Stimulated activated CD8-positive, alpha-beta memory T cell treated with anti-CD3 and anti-CD28 coated beads, Interleukin-12 subunit alpha, Interleukin-12 subunit beta, amount 100 ng/mL, for 1 hour (primary cell): ENCODE data around the gene VHLL.

Experiments used
- DNase-seq: peaks from one replicate; pipeline ENCODE4 v3.0.0-alpha.2; 2020; ENCODE audit warnings: low read depth

The VHLL gene

DNA sequence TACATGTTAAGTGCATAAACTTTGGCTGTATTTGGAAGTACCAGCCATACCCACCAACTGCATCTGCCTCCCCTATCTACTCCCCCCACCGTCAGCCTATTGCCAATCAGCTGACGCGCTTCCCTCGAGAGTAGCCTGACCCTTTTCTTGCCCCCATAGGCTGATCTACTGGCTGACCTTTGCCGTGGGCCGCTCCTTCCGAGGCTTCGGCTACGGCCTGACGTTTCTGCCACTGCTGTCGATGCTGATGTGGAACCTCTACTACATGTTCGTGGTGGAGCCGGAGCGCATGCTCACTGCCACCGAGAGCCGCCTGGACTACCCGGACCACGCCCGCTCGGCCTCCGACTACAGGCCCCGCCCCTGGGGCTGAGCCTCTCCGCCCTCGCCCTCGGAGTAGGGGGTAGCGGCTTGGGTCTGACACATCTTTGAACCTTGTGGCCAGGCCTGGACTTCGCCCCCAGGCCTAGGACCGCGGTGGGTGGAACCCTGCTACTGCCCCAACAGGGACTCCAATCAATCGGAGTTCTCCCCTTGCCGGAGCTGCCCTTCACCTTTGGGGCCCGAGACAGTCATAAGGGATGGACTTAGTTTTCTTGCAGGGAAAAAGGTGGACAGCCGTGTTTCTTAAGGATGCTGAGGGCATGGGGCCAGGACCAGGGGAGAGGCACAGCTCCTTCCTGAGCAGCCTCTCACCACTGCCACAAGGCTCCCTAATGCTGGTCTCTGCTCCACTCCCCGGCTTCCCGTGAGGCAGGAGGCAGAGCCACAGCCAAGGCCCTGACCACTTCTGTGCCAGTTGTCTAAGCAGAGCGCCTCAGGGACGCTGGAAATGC, 7.7 kb downstream of the VHLL start:
- DNase-seq = no peak

DNA sequence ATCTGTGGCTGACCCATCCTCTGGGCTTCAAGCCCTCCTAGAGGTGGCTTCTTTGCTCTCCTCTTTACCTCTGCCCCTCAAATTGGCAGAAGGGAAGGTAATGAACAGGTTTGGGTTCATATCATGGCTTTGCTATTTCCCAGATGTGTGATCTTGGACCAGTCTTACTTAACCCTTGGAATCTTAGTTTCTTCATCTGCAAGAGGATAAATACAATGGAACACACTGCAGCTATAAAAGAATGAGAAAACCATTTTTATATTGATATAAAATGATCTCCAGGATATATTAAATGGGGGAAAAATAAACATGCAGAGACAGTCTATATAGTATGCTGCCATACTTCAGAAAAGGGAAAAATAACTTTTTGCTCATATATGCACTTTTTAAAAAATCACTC, 9.2 kb downstream of the VHLL start:
- no peak for DNase-seq

DNA sequence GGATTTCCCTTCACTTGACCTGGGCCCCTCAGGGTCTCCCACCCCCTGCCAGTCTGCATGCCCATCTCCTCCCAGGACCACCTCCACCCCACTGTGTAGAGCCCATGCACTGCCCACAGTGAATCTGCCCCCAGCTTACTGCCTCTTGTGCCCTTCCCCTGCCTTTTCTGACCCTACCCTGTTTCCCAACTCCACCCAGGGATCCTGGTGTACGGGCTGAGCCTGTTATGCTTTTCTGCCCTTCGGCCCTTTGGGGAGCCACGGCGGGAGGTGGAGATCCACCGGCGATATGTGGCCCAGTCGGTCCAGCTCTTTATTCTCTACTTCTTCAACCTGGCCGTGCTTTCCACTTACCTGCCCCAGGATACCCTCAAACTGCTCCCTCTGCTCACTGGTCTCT, 13.0 kb downstream of the VHLL start:
- no peak for DNase-seq

DNA sequence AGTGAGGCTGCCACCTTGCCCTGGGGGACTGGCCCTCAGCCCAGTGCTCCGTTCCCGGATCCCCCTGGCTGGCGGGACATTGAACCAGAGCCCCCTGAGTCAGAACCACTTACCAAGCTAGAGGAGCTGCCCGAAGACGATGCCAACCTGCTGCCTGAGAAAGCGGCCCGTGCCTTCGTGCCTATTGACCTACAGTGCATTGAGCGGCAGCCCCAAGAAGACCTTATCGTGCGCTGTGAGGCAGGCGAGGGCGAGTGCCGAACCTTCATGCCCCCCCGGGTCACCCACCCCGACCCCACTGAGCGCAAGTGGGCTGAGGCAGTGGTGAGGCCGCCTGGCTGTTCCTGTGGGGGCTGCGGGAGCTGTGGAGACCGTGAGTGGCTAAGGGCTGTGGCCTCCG, 13.7 kb downstream of the VHLL start:
- no peak for DNase-seq

DNA sequence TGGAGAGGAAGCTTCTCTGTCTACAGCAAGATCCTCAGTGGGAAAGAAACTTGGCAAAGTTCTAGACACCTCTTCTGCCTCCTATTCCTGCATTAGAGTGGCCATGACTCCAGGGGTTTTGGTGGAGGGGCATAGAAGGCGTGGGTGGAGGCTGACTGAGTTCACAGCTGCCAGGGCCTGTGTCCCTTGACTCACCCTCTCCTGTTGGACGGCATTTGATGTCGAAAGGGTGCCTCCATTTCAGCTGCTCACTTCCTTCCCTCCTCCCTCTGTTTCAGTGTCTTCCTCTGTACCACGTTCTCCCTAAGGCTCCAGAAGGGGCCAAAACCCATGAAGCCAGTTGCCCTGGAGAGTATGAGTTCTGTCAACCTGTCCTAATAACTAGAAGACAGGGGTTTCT, 14.3 kb downstream of the VHLL start:
- DNase-seq = no peak

DNA sequence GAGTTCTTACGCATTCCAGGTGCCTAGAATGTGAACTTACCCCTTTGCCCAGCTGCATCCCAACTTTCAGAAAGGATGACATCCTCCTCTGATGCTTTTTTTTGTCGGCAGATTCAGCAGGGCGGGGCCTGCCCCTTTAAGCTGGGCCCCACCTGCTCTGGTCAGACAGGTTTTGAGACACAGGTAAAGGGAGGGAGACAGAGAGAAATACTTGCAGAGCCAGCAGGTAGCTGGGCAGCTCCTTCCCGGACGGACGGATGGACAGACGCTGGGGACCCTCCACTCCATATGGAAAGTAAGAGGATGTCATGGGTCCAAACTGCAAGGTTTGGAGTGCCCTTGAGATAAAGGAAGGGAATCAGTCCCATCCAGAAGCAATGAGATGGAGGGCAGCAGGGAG, 15.0 kb downstream of the VHLL start, which contains the start of gene TMEM79:
TMEM79 (plus strand) TSS at position 214 of the 400 bp plus-strand sequence. CDS start 902 bp downstream, outside the sequence.
- no peak for DNase-seq

DNA sequence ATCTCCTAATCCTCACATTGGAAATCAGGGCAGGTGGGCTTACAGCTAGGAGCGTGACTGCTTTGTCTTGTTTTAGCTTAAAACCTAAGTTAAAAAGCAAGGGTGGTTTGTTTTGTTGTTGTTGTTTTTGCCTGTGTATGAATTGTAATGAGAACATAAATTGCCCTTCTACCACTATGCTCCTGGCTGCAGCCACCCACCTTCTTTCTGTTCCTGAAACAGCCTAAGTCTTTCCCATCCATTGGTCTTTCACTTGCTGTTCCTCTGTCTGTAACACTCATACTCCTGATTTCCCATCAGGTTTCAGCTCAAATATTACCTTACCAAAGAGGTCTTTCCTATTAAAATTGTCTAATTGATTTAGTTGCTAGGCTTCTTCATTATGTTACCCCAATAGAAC, 15.6 kb downstream of the VHLL start:
- no peak for DNase-seq

DNA sequence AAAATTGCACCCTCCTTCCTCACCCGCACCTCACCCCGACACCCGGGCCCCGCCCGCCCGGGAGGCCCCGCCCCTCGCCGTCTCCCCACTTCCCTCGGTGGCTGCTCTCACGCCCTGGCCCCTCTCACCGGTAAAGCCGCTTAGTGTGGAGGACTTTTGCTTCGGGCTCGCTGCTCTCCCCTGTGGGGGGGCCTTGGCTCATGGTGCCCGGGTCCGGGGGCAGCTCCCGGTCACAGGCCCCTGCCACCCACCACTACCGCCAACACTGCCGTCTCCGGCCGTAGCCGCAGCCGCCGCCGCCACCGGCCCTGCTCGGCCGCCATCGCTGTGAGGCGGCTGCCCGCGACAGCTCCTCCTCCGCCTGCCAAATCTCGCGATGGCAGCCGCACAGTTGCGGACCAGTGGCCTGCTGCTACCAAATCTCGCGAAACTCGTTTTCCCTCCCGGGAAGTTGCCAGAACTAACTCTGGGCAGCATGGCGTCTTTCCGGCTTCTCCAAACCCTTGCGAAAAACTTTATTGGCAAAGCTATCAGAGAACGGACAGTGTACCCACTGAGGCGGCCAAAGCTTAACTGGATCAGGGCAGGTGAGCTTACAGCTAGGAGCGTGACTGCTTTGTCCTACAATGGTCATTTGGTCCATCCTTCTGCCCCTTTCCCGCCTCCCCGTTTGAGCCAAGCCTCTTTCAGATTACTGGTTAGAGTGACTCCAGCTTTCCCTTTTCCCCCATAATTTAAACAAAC, 16.5 kb downstream of the VHLL start, which contains the start of gene SMG5:
SMG5 (minus strand) TSS at position 347 of the 744 bp plus-strand sequence; CDS start at position 202, 145 bp downstream.
- DNase-seq = peak; percentile 89

DNA sequence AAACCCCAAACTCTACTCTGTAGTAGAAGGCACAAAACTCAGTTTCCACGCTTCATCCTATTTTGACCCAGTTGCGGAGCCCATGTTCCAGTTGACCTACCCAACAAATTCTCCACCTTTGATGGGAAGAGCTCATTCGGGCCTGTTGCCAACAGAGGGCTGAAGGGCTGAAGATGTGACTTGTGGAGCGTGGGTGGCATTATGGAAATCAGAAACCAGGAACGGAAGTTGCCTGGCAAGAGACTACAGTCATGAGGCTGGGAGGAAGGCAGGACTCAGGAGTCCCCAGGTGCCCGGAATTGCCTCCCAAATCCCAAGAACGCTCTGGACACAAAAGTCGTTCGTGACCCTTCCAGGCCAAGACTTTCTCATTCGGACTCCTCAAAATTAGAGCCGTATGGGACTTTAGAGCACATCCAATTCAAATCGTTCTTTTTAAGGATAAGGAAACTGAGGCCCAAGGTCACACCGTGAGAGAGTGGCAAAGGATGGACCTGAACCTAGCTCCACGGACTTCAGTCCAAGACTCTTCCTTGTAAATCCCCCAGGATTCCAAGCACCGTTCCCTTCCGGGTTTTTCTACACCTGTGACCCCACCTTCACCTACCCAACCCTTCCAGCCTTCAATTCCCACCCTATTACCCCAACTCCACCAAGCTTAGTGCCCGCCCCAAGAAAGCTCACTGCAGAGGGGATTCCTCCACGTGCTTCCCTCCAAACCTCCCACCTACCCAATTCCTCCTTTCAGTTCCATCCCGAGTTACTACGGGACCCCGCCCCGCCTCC, 17.2 kb downstream of the VHLL start:
- no peak for DNase-seq

DNA sequence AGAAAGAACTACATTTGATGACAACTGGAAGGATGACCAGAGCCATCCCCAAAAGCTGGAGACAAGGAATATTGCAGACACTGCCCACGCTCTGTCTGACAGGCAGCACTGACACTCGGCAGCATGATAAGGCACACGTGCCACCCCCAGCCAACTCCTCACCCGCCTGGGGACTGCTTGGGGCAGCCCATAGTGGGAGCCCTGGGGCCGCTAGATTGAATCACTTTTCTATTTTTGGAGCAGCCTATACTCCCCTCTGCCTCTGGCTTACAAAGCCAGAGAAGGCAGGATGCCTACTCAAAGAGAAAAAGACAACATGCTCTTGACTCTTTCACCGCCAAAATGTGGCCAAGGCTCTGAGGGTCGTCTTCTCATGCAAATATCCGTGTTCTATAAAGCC, 17.8 kb downstream of the VHLL start:
- no peak for DNase-seq

DNA sequence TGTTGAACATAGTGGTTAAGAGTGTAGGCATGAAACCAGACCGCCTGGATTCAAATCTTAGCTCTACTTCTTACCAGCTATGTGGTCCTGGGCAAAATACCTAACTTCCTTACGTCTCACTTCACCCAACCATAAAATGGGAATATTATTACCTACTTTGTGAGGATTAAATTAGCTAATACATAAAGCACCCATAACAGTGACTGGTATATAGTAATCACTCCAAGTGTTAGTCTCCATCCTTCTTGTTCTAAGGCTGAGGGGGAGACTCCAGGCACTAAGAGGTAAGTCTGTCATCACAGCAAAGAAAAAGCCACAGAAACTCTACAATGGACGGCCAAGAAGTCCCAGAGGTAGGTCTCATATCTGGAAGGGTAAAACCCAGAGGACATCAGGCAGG, 19.3 kb downstream of the VHLL start:
- DNase-seq = no peak

DNA sequence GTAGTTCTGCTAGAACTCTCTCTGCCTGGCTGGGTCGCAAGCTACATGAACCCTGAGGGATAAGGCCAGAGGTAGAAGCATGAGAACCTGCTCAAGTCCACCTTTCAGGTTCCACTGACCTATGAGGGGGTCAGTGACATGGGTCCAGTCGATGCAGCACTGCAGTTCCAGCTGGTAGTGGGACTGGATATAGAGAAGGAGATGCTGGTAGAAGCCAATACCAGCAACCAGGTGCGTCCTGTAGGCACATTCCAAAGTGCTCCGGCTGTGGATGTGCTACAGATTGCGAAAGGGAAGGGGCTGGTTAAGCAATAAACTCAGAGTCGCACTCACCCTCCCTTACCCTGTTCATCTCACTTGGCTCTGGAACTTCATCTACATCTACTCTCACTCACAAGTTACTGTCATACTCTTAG, 22.1 kb downstream of the VHLL start:
- DNase-seq = no peak

DNA sequence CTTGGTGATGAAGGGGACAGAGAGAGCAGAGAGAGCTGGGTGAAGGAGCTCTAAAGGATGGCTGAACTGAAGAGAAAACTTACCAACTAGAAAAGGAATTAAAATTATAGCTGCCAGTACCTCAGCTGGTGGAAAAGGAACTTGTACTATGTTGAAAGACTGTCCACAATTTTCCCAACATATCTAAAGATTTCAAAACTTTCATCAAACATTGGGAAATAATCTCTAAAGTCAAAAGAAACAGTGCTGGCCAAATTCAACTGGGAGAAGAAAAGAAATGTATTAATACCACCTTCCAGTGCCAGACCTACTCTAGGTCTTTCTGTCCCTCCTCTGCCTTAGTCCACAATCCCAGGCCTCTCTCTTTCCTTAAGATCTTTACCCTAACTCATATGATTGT, 22.6 kb downstream of the VHLL start:
- no peak for DNase-seq

DNA sequence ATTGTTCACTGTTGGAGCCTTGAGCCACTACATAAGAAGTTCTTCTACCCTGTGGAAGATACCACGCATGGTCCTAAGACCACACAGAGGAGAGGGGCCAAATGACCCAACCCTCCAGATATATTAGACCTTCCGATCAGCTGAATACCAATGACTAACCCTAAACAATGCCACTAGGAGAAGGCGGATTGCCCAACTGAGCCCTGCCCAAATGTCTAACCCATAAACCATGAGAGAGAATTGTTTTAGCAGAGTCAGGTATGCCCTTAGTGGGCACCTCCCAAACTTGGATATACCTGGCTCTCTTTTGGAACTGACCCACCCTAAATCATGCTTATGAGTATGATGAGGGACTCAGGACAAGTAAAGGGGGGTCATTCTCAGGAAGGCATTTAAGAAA, 28.8 kb downstream of the VHLL start:
- no peak for DNase-seq

DNA sequence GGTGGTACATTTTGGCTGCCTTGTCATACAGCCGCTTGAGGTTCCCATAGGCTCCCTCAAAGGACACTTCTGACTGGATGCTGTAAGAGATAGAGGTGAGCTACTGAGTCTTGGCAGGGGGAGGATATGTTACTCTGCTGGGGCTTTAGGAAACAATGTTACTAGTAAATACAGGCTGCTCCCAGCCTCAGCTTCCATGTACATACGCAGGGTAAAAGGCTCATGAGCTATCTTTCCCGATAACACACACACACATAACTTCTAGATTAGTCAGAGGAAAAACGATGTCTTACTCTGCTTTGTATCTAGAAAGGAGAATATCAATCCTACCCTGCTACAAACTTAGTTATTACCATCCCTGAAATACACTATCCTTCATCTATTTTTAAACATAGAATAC, 30.8 kb downstream of the VHLL start:
- DNase-seq = no peak

DNA sequence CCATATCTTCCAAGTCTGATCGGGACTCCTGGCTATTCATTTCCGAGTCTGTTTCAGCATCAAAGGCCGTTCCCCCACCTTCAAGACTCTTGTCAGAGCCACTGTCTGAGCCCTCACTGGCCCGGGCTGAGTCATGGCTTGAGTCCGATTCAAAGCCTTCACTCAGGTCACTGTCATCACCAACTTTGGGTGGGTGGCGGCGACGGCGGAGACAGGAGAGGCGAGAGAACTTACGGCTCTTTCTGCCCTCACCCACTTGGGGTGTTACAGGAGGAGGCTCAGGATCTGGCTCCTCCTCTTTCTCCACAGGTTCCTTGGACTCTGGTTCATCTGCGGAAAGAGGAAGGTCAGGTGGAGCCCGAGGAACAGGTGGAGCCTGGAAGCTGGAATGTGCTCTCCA, 33.1 kb downstream of the VHLL start:
- DNase-seq = no peak

DNA sequence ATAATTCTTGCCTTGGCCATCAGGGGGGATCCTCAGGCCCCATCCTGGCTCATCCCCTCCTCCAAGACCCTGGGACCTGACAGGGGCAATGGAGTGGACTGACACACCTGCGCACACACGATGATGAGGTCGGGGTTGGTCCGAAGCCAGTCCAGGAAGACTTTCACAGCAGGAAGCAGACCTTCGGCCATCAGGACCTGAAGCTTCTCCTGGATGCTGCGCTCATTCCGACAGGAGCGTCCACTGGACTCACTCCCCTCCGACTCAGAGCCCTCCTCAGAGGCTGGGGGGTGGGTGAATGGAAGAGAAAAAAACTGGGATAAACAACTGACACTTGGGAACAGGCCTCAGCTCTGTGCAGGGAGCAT, 35.8 kb downstream of the VHLL start:
- DNase-seq = no peak

DNA sequence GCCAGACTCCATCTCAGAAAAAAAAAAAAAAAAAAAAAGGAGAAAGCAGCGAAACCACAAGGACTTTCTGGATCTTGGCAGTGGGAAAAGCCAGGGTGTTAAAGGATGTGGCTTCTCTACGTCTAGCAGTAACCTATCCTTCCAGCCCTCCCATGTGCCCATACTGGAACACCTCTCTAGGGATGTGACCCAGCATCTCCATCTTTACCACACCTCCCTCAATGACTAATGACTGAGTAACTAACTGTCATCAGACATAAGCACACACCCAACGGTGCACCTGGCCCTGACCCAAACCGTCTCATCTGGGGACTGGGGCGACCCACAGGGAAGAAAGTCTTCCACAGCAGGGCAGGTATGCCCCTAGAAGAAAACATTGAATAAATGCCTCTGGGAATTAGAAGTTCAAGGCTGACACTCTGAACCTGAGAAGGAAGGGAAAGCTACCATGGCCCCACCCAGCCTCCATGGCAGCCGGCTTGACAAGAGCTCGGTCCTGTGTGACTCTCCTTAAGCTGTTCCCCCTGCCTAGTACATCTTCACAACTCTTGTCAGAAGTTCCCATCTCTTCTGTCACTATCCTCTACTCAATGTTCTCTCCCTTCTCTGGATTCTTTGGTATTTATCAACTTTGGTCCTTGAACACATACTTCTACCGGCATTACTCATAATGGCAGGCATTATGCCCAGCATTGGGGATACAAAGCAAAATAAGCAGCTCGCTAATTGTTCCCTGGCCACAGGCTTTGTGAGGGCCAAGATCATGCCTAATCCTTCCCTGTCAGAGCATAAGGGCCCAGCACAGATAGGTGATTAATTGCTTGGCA, 36.4 kb downstream of the VHLL start:
- no peak for DNase-seq

DNA sequence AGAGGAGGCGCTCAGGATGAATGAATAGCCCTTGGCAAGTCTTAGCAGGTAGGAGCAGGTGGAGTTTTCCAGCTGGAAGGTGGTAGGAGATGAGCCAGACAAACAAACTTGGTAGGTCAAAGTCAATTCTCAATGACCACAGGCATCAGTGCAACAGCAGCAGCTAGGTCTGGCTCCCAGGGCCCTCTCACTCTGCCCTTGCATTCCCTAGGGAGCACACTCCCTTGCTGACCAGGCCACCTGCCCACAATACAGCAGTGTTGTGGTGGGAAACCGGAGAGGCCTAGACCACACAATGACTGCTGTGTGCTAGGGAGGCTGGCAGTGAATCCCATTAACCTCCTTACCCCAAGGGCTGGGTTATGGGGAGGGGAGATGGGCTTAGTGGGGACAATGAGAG, 38.2 kb downstream of the VHLL start:
- no peak for DNase-seq

DNA sequence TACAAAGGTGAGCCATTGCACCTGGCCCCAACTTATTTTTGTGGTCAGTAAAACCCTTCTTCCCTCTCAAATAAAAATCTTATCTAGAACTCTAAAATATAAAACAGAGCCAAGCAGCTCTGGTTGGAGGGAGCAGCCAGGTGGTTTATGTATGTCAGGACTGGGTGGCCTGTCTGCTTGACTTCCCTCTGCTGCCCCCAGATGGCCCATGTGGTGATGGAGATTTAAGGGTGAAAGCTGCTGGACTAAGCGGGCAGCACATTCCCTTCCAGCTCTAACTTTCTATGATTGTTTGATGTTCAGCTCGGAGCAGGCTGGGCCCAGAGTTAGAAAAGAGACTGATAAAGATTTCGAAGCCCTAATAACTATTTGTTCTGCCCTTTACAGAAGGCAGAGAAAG, 39.3 kb downstream of the VHLL start:
- DNase-seq = no peak

DNA sequence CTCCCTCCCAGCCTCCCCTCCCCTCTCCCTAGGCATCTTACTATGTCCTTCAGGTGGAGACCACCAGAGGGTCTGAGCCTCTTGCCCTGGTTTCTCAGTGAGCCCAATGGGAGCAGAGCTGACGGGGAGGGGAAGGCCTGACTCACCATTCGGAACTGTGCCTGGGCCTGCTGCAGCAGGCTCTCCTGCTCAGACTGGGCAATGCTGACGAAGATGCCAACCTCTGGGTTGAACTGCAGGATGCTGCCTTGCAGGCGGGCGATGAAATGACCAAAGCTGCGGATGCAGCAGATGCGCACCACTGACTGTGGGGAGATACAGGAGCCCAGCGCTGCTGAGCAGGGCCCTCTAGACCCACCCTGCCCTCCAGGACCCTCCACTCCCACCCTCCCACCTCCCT, 40.2 kb downstream of the VHLL start:
- DNase-seq = no peak

DNA sequence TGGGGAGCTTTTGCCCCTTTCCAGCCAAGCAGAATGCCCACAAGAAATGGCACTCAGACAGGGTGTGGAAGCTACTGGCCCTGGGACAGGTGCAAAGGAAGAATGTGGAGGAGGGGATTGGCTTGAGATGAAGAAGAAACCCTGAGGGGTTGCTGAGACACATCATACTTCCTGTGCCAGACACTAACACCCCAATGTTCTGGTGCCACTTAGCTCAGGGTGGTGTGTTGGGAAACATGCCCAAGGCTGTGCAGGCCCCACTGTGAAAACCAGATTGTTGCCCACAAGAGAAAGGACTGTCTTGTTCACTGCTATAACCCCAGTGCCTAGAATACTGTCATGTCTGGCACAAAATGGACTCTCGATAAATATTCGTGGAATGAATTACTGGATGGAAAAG, 41.4 kb downstream of the VHLL start:
- DNase-seq = no peak
